ENCODE measurements around the gene FBXO7.
"Not testable (repeated sequence)": the region's sequence is repeated elsewhere in the genome, so short reads cannot be mapped to it uniquely, and the experiment has no call there.

Gene FBXO7

DNA sequence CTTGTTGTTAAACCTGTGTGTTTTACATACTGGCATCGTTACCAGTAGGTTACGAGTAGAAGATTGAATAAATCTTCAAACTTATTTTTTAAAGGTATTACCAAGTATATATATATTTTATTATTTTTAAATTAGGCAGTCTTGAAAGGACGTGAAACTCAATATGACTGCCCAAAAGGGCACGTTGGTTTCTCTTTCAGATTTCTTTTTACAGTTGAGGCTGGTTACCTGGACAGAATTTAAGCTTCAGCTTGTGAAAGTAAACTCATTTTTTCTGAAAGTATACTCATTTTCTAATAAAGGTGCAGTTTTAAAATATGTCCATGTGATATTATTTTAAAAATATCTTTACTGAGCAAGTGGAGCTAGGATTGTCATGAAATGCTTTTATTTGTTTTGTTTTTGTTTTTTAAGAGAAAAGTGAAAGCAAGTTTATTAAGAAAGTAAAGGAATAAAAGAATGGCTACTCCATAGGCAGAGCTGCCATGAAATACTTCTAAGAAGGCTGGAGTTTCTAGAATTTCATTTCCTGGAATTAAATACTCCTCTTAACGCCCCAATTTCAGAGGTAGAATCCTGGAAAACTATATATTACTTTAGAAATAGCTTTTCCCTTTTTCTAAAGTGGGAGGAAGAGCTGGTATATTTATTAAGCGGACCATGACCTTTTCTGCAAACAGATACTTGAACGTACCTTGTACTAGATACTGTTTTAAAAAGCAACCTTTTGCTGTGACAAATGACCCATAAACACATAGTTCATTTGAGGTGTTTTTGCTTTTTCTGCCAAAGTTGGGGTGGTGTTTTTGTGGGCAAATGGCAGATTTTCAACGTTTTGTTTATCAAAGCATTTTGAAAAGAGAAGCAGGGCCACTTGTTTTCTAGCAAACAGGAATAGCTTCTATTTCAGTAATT lies 1.9 kb downstream of the FBXO7 start:
- TF ChIP-seq, protein P1, sequence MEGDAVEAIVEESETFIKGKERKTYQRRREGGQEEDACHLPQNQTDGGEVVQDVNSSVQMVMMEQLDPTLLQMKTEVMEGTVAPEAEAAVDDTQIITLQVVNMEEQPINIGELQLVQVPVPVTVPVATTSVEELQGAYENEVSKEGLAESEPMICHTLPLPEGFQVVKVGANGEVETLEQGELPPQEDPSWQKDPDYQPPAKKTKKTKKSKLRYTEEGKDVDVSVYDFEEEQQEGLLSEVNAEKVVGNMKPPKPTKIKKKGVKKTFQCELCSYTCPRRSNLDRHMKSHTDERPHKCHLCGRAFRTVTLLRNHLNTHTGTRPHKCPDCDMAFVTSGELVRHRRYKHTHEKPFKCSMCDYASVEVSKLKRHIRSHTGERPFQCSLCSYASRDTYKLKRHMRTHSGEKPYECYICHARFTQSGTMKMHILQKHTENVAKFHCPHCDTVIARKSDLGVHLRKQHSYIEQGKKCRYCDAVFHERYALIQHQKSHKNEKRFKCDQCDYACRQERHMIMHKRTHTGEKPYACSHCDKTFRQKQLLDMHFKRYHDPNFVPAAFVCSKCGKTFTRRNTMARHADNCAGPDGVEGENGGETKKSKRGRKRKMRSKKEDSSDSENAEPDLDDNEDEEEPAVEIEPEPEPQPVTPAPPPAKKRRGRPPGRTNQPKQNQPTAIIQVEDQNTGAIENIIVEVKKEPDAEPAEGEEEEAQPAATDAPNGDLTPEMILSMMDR (conservative IDR thresholded peaks at IDR 0.05; ENCODE audit: low read length) = no peak
- peak overlapping the region; percentile 87 for H3K4me3 ChIP-seq (ENCODE audit: low read length)
- no peak for DNase-seq (ENCODE audit: low read depth)

GRCh38 chr22:32477596-32477995 lies 3.0 kb downstream of the FBXO7 start:
- TF ChIP-seq, protein P1 (conservative IDR thresholded peaks at IDR 0.05; ENCODE audit: low read length) = no peak
- no peak overlapping the region for H3K4me3 ChIP-seq (ENCODE audit: low read length)
- DNase-seq (ENCODE audit: low read depth) = no peak

- H3K4me3 ChIP-seq (ENCODE audit: low read length); DNase-seq (ENCODE audit: low read depth): not testable (repeated sequence)
Measured at GRCh38 chr22:32478552-32478951, 3.9 kb downstream of the FBXO7 start.

DNA sequence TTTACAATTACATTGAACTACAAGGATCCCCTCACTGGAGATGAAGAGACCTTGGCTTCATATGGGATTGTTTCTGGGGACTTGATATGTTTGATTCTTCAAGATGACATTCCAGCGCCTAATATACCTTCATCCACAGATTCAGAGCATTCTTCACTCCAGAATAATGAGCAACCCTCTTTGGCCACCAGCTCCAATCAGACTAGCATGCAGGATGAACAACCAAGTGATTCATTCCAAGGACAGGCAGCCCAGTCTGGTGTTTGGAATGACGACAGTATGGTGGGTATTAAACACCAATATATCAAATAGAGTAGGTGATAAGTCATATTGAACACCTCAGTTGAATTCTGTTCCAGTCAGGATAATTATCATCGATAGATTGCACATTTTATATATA lies 4.4 kb downstream of the FBXO7 start:
- H3K4me3 ChIP-seq (ENCODE audit: low read length) = no peak overlapping the region
- TF ChIP-seq, protein P1 (conservative IDR thresholded peaks at IDR 0.05; ENCODE audit: low read length) = no peak
- DNase-seq (ENCODE audit: low read depth) = peak; percentile 22

DNA sequence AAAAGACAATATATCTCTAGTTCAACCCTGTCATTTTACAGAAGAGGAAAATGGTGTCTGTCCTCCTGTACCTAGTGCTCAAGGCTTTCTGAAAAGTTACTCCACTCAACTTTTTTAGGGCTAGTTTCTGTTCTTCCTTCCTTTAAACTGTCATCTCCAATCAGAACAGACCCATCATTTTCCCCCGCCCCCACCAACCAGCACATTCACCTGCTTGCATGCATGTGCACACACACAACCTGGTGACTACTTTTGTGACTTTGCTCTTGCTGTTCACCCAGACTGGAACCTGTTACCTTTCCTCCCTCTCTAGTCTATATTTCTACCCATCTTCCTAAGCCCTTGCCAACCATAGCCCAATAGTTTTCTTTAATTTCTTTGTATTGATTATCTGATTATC lies 5.6 kb downstream of the FBXO7 start:
- TF ChIP-seq, protein P1 (conservative IDR thresholded peaks at IDR 0.05; ENCODE audit: low read length) = no peak
- no peak overlapping the region for H3K4me3 ChIP-seq (ENCODE audit: low read length)
- no peak for DNase-seq (ENCODE audit: low read depth)

DNA sequence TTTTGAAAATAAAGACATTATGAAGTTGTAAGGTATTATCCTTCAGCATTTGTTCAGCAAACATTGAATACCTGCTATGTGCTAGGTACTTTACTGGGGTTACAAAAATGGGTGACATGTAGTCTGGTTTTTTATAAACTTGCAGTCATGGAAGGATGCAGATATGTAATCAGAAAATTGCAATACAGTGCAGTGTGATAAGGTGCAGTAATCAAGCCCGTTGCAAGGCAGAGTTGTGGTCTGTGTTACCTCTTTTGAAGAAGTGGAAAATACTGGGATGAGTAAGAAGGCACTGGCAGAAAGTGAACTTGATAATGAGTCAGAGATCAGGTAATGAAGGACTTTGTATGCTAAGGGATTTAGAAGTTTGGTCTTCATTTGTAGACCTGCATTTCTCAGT lies 8.1 kb downstream of the FBXO7 start:
- TF ChIP-seq, protein P1 (conservative IDR thresholded peaks at IDR 0.05; ENCODE audit: low read length) = no peak
- no peak overlapping the region for H3K4me3 ChIP-seq (ENCODE audit: low read length)
- DNase-seq (ENCODE audit: low read depth) = no peak

DNA sequence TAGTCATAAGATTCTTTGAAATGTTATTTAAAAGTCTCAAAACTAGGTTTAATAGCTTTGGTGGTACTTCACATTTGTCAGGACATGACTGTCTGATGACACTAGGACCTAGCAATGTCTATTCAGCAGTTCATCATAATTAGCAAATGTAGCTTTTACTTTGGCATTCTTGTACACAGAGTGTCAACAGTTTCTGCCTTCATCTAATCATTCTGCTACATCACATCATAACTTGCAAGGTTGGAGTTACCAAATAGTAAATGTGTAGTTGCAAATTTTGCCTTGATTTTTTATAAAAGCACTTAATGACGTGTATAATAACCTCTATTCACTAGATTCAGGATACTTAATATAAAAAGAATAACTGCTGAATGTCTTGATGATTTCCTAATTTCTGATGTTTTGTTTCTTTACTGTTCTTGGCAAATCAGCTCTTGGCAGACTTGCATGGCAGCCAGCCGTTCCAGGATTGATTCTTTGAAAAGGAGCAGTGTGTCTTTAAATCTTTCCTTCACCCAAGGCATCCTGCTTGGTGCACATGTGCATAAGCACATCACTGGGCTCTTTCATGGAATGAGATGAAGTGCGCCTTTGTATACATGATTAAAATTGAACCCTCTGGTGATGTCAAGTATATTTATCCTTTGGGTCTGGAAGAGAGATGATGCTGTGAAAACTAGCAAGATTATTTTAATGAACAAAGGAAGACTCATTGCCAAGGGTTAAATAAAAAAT lies 12.2 kb downstream of the FBXO7 start:
- no peak for DNase-seq (ENCODE audit: low read depth)
- TF ChIP-seq, protein P1 (conservative IDR thresholded peaks at IDR 0.05; ENCODE audit: low read length) = no peak

More for the DNA sequence above, 12.2 kb downstream of the FBXO7 start:
- H3K4me3 ChIP-seq (ENCODE audit: low read length) = no peak overlapping the region

All from AG10803 (cell line).